Spleen (tissue), 11 donors: ENCODE data around the gene ACTR5. TPM values are rescaled to one million over a fixed set of nuclear protein-coding genes. Genes with fewer than 3 reads are reported as not detected.

Experiments used
- DNase-seq: peaks from one replicate; pipeline ENCODE4 v3.0.0-alpha.2; 2020
- H3K27ac ChIP-seq, 8 donors: fragments of 200-600 bp; sonication (generic) in 7 of 8; 1 replicate in 4 of 8; 2 replicates in 4 of 8; pipeline versions ENCODE4 v1.5.0 to v1.8.0; 2016 to 2021; ENCODE audit warnings: inconsistent platforms in 4 of 8, mild to moderate bottlenecking in 4 of 8, moderate library complexity in 1 of 8
- H3K27me3 ChIP-seq, 7 donors: fragments of 200-600 bp; sonication (generic) in 6 of 7; replicated peaks in 1 of 7; 1 replicate in 4 of 7; 2 replicates in 3 of 7; pipeline versions ENCODE4 v1.5.0 to v1.8.0; 2016 to 2021; ENCODE audit warnings: inconsistent platforms in 3 of 7, mild to moderate bottlenecking in 1 of 7
- H3K36me3 ChIP-seq, 6 donors: fragments of 200-600 bp; sonication (generic) in 5 of 6; 1 replicate in 4 of 6; 2 replicates in 2 of 6; pipeline versions ENCODE4 v1.5.0 to v1.8.0; 2016 to 2021; ENCODE audit warnings: inconsistent platforms in 2 of 6
- H3K4me1 ChIP-seq, 6 donors: fragments of 200-600 bp; sonication (generic) in 5 of 6; 1 replicate in 3 of 6; 2 replicates in 3 of 6; pipeline versions ENCODE4 v1.5.0 to v1.8.0; 2016 to 2021; ENCODE audit warnings: inconsistent platforms in 3 of 6
- H3K4me3 ChIP-seq, 8 donors: fragments of 200-600 bp; sonication (generic) in 7 of 8; 1 replicate in 4 of 8; 2 replicates in 4 of 8; pipeline versions ENCODE4 v1.5.0 to v1.8.0; 2016 to 2021; ENCODE audit warnings: inconsistent platforms in 4 of 8, mild to moderate bottlenecking in 4 of 8, moderate library complexity in 2 of 8
- H3K9me3 ChIP-seq, 8 donors: fragments of 200-600 bp; sonication (generic) in 7 of 8; 1 replicate in 4 of 8; 2 replicates in 4 of 8; pipeline versions ENCODE4 v1.5.0 to v1.8.0; 2016 to 2021; ENCODE audit warnings: inconsistent platforms in 4 of 8
- POLR2A ChIP-seq, 3 donors: fragments of 450-650 bp; IDR thresholded peaks; one replicate each; pipeline ENCODE4 v1.5.1; 2017; ENCODE audit warnings: antibody characterized with exemption in 3 of 3, mild to moderate bottlenecking in 1 of 3
- POLR2AphosphoS5 ChIP-seq, 3 donors: sonication (generic); formaldehyde crosslinking; IDR thresholded peaks; one replicate each; pipeline ENCODE4 v1.5.1; 2017; ENCODE audit warnings: antibody characterized with exemption in 3 of 3
- WGBS, 5 donors: extraction: QIAGEN DNeasy Blood & Tissue Kit in 3 of 5; methylation state at CpG; one replicate each; pipeline versions ENCODE4 v1.1.5 to v1.1.7; 2013 to 2018; 5-methylcytosine and 5-hydroxymethylcytosine counted together
- intact Hi-C: fragments of 100-400 bp; cut with DNase I; formaldehyde crosslinking; loops from one replicate; pipeline ENCODE4 v1.15.0; 2023; ENCODE audit warnings: low total_unique reads
- polyA plus RNA-seq, 3 donors: library from polyadenylated mRNA; stranded (reverse); fragments of 200-250 nt; gene quantifications; one replicate each; pipeline ENCODE4 v1.2.1, GENCODE V29; 2013
- total RNA-seq, 7 donors: library from RNA; depleted of rRNA in 3 of 7; stranded (reverse); fragments of >200 nt in 3 of 7; fragmentation: NEBNext Ultra II Directional in 4 of 7; extraction: Animal tissue kit (Norgen Biotek cat#: 25700) in 4 of 7; gene quantifications; one replicate each; pipeline versions ENCODE4 v1.1.0 to v1.2.1, GENCODE V29; 2016 to 2021
- TF ChIP-seq, protein P1 (sequence below), 11 experiments: fragments of 200-600 bp in 7 of 11; fragments of 450-650 bp in 4 of 11; sonication (generic) in 4 of 11; IDR thresholded peaks in 8 of 11; conservative IDR thresholded peaks in 3 of 11; 1 replicate in 7 of 11; 2 replicates in 4 of 11; pipeline versions ENCODE4 v1.4.0 to v1.8.0; 2016 to 2021; ENCODE audit warnings: antibody characterized with exemption in 11 of 11, inconsistent platforms in 4 of 11, mild to moderate bottlenecking in 1 of 11
- donor health status: healthy with polysubstance abuse.
- donor health status: DM: no; HTN: no; CAD: no; lungs with moderate emphysema.
- donor health status: DM: no; HTN: no; CAD: no.
- donor health status: Bipolar disorder and iron deficiency.
- donor health status: healthy.
- donor health status: DM: no; HTN: no; CAD: no.
- donor health status: DM: yes; HTN: yes; CAD: no.

ACTR5 gene
- total and polyA plus RNA-seq, 10 donors: 5.6 to 12.8 (median 9.5) TPM

DNA sequence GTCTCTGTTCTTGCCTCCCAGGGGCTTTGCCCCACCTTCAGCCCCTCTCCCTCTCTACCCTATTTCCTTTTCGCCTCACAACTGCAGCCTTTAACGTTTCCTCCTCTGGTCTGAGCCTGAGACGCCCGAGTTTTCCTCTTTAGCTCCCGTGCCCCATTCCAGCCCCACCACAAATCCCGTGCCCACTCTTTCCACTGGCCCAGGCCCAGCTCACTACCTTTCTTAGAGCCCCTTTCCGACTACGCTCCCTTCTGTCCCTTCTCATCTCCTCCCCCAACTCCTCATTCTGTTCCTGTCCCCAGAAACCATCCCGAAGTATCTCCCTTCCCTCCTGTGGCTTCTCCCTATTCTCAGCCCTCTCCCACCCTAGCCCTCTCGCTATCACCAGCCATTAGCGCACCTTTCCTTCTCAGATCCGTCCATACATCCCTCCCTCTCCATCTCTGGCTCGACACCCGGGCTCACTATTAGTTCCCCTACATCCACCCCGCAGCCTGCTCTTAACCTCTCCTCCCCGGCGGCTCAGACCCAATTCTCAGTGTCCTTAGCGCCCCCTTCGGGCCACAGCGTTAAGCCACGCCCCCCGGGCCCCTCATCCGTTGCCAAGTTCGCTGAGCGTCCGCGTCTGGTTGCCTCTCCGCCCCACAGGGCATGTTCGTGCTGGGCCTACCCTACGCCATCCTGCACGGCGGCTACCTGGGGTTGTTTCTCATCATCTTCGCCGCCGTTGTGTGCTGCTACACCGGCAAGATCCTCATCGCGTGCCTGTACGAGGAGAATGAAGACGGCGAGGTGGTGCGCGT, 21.3 kb upstream of the ACTR5 start:
- H3K36me3 ChIP-seq: no peaks in the 10 kb centered on the region
- WGBS, 5 donors: 2 to 9% (median 5%) methylated on average over 37 to 43 of the region's 43 CpGs
- TF ChIP-seq POLR2AphosphoS5 (IDR thresholded peaks at IDR 0.05) (no peak), POLR2A (IDR thresholded peaks at IDR 0.05) (no peak)
- TF ChIP-seq, protein P1, sequence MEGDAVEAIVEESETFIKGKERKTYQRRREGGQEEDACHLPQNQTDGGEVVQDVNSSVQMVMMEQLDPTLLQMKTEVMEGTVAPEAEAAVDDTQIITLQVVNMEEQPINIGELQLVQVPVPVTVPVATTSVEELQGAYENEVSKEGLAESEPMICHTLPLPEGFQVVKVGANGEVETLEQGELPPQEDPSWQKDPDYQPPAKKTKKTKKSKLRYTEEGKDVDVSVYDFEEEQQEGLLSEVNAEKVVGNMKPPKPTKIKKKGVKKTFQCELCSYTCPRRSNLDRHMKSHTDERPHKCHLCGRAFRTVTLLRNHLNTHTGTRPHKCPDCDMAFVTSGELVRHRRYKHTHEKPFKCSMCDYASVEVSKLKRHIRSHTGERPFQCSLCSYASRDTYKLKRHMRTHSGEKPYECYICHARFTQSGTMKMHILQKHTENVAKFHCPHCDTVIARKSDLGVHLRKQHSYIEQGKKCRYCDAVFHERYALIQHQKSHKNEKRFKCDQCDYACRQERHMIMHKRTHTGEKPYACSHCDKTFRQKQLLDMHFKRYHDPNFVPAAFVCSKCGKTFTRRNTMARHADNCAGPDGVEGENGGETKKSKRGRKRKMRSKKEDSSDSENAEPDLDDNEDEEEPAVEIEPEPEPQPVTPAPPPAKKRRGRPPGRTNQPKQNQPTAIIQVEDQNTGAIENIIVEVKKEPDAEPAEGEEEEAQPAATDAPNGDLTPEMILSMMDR (IDR thresholded peaks at IDR 0.05 in 8 of 11, conservative IDR thresholded peaks at IDR 0.05 in 3 of 11): peak in 1 of 11 experiments; percentile 18
- H3K27me3 ChIP-seq: peaks cover 47 to 100% (median 100%) of the 10 kb centered on the region in 7 donors
- H3K4me1 ChIP-seq: peaks cover 13 to 96% (median 82%) of the 10 kb centered on the region in 6 donors
- intact Hi-C loops: no loop called here
- H3K9me3 ChIP-seq: peaks cover 0 to 14% (median 0%) of the 10 kb centered on the region in 8 donors
- H3K4me3 ChIP-seq: peak overlapping the region in 2 of 8 donors; percentile 7 to 27
- no peak for DNase-seq
- no peak overlapping the region for H3K27ac ChIP-seq

- Histone ChIP-seq H3K36me3 (no peaks in the 10 kb centered on the region), H3K27ac (no peak overlapping the region), H3K27me3 (peaks cover 45 to 100% (median 100%) of the 10 kb centered on the region in 7 donors), H3K4me3 (peak overlapping the region in 2 of 8 donors; percentile 7 to 27), H3K4me1 (peaks cover 13 to 93% (median 82%) of the 10 kb centered on the region in 6 donors), H3K9me3 (peaks cover 0 to 14% (median 0%) of the 10 kb centered on the region in 8 donors)
- no peak for DNase-seq
- WGBS, 5 donors: 7 to 15% (median 10%) methylated on average over 38 to 46 of the region's 46 CpGs
- intact Hi-C loops: no loop called here
- no peak for TF ChIP-seq POLR2A (IDR thresholded peaks at IDR 0.05)
- no peak for TF ChIP-seq POLR2AphosphoS5 (IDR thresholded peaks at IDR 0.05)
- TF ChIP-seq, protein P1 (IDR thresholded peaks at IDR 0.05 in 8 of 11, conservative IDR thresholded peaks at IDR 0.05 in 3 of 11): no peak
These were observed 20.6 kb upstream of the ACTR5 start for GRCh38 chr20:38727607-38728190.

- WGBS, 5 donors: 4 to 9% (median 6%) methylated on average over 30 to 56 of the region's 56 CpGs
- no peak for DNase-seq
These were observed 20.0 kb upstream of the ACTR5 start for GRCh38 chr20:38728191-38728781.

DNA sequence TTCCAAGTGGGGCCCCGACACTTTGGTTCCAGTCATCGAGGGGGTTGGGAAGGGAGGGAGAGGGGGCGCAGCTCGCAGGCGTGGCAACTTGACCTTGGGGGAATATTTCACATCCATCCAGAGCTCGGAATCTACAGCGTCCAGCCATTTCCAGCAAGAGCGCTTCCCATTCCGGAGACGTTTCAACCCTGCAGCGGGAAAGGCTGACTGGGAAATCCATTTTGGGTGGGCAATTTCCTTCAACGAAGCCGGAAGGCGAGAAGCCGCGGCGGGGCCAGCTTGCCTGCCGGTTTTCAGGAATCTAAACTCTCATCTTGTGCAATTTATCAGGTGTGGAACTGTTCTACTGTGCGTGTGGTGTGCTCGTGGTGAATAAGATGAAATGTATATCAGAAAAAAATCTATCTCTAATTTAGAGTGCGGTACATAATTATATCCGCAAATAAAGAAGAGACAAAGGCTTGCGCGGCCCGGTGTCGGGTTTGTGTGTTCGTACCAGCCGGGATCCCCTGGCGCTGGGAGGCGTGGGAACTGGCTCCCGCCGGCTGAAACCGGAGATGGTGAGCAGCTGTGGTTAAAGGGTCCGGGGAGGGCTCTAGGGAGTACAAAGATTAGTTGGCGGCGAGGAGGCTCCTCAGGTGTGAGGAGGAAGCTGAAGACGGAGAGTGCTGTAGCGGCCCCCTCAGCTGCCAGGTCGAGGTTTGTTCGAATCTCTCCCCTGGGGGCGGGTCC, 19.2 kb upstream of the ACTR5 start:
- H3K27me3 ChIP-seq: peaks cover 44 to 100% (median 100%) of the 10 kb centered on the region in 7 donors
- 2 to 7% (median 3%) methylated on average over 36 to 41 of the region's 41 CpGs for WGBS, 5 donors
- H3K27ac ChIP-seq: no peak overlapping the region
- no peak for TF ChIP-seq POLR2AphosphoS5 (IDR thresholded peaks at IDR 0.05)
- no peak for TF ChIP-seq POLR2A (IDR thresholded peaks at IDR 0.05)
- TF ChIP-seq, protein P1 (IDR thresholded peaks at IDR 0.05 in 8 of 11, conservative IDR thresholded peaks at IDR 0.05 in 3 of 11): no peak
- no peaks in the 10 kb centered on the region for H3K36me3 ChIP-seq
- intact Hi-C loops: no loop called here
- H3K9me3 ChIP-seq: peaks cover 0 to 14% (median 0%) of the 10 kb centered on the region in 8 donors
- DNase-seq: no peak
- peak overlapping the region in 1 of 8 donors; percentile 11 for H3K4me3 ChIP-seq
- peaks cover 9 to 79% (median 71%) of the 10 kb centered on the region in 6 donors for H3K4me1 ChIP-seq

More at GRCh38 chr20:38728191-38728781, 20.0 kb upstream of the ACTR5 start:
- Histone ChIP-seq H3K4me1 (peaks cover 12 to 87% (median 79%) of the 10 kb centered on the region in 6 donors), H3K4me3 (peak overlapping the region in 1 of 8 donors; percentile 11), H3K27ac (no peak overlapping the region), H3K9me3 (peaks cover 0 to 14% (median 0%) of the 10 kb centered on the region in 8 donors), H3K36me3 (no peaks in the 10 kb centered on the region), H3K27me3 (peaks cover 44 to 100% (median 100%) of the 10 kb centered on the region in 7 donors)
- TF ChIP-seq POLR2A (IDR thresholded peaks at IDR 0.05): no peak
- intact Hi-C loops: no loop called here
